H9 (cell line): Measurements from ENCODE around the gene ZHX3. TPM values are rescaled to one million over a fixed set of nuclear protein-coding genes. Genes with fewer than 3 reads are reported as not detected.

ENCODE experiments used
- DNase-seq: peaks from one replicate; pipeline ENCODE4 v3.0.0-alpha.2; 2017
- H2AFZ ChIP-seq: one replicate; pipeline ENCODE4 v1.6.1; 2013; ENCODE audit warnings: mild to moderate bottlenecking, low read length, control low read depth, moderate library complexity
- H2AK5ac ChIP-seq: 2 replicates; pipeline ENCODE4 v1.6.1; 2013; ENCODE audit warnings: low read length, control low read depth, mixed read lengths; ENCODE audit not compliant: insufficient read length
- H2BK120ac ChIP-seq: one replicate; pipeline ENCODE4 v1.6.1; 2013; ENCODE audit warnings: low read depth, mild to moderate bottlenecking, low read length, control low read depth, inconsistent platforms; ENCODE audit not compliant: poor library complexity, severe bottlenecking
- H2BK12ac ChIP-seq: 2 replicates; pipeline ENCODE4 v1.6.1; 2013; ENCODE audit warnings: low read length, control low read depth, mixed read lengths, low read depth; ENCODE audit not compliant: insufficient read length
- H2BK15ac ChIP-seq: 2 replicates; pipeline ENCODE4 v1.6.1; 2013; ENCODE audit warnings: low read depth, low read length, control low read depth
- H2BK20ac ChIP-seq: one replicate; pipeline ENCODE4 v1.6.1; 2013; ENCODE audit warnings: low read depth, mild to moderate bottlenecking, low read length, control low read depth, inconsistent platforms; ENCODE audit not compliant: poor library complexity, severe bottlenecking
- H2BK5ac ChIP-seq: 2 replicates; pipeline ENCODE4 v1.6.1; 2013; ENCODE audit warnings: low read length, control low read depth, mixed read lengths; ENCODE audit not compliant: insufficient read length
- H3K14ac ChIP-seq: 2 replicates; pipeline ENCODE4 v1.6.1; 2013; ENCODE audit warnings: low read length, control low read depth; ENCODE audit not compliant: insufficient read depth
- H3K18ac ChIP-seq: 2 replicates; pipeline ENCODE4 v1.6.1; 2013; ENCODE audit warnings: low read depth, mild to moderate bottlenecking, mixed read lengths, low read length, control low read depth; ENCODE audit not compliant: insufficient read length
- H3K23ac ChIP-seq: 2 replicates; pipeline ENCODE4 v1.6.1; 2013; ENCODE audit warnings: low read length, control low read depth, mixed read lengths, low read depth; ENCODE audit not compliant: insufficient read length
- H3K23me2 ChIP-seq: 2 replicates; pipeline ENCODE4 v1.6.1; 2013; ENCODE audit warnings: low read depth, mild to moderate bottlenecking, mixed read lengths, low read length, control low read depth; ENCODE audit not compliant: insufficient read length, poor library complexity, severe bottlenecking
- H3K27ac ChIP-seq: 2 replicates; pipeline ENCODE4 v1.5.1; 2013; ENCODE audit warnings: low read length, control low read depth, mixed read lengths, low read depth; ENCODE audit not compliant: insufficient read length
- H3K27me3 ChIP-seq: 2 replicates; pipeline ENCODE4 v1.6.1; 2013; ENCODE audit warnings: low read length, control low read depth, inconsistent platforms; ENCODE audit not compliant: insufficient read depth
- H3K4ac ChIP-seq: 2 replicates; pipeline ENCODE4 v1.6.1; 2013; ENCODE audit warnings: low read depth, mild to moderate bottlenecking, control low read depth, inconsistent platforms, low read length, moderate library complexity
- H3K4me1 ChIP-seq: 2 replicates; pipeline ENCODE4 v1.6.1; 2013; ENCODE audit warnings: low read length, control low read depth, inconsistent platforms; ENCODE audit not compliant: insufficient read depth
- H3K4me2 ChIP-seq: 2 replicates; pipeline ENCODE4 v1.6.1; 2013; ENCODE audit warnings: low read length, control low read depth, mixed read lengths; ENCODE audit not compliant: insufficient read length, insufficient read depth
- H3K56ac ChIP-seq: 2 replicates; pipeline ENCODE4 v1.6.1; 2013; ENCODE audit warnings: low read depth, mild to moderate bottlenecking, mixed read lengths, low read length, control low read depth; ENCODE audit not compliant: insufficient read length
- H3K79me1 ChIP-seq: 2 replicates; pipeline ENCODE4 v1.6.1; 2013; ENCODE audit warnings: low read depth, mild to moderate bottlenecking, moderate library complexity, low read length, control low read depth, inconsistent platforms; ENCODE audit not compliant: insufficient read depth, poor library complexity, severe bottlenecking
- H3K79me2 ChIP-seq: 2 replicates; pipeline ENCODE4 v1.6.1; 2013; ENCODE audit warnings: low read length, control low read depth, inconsistent platforms; ENCODE audit not compliant: insufficient read depth
- H3K9ac ChIP-seq: 2 replicates; pipeline ENCODE4 v1.6.1; 2013; ENCODE audit warnings: low read length, control low read depth, mixed read lengths; ENCODE audit not compliant: insufficient read length; ENCODE audit errors: extremely low read depth
- H3K9me3 ChIP-seq: one replicate; pipeline ENCODE4 v1.6.1; 2013; ENCODE audit warnings: low read depth, low read length, inconsistent platforms; ENCODE audit not compliant: control insufficient read depth
- H3T11ph ChIP-seq: one replicate; pipeline ENCODE4 v1.6.1; 2013; ENCODE audit warnings: mild to moderate bottlenecking, low read length, control low read depth, inconsistent platforms
- H4K20me1 ChIP-seq: one replicate; pipeline ENCODE4 v1.6.1; 2013; ENCODE audit not compliant: control insufficient read depth, insufficient read length, insufficient read depth
- H4K5ac ChIP-seq: 2 replicates; pipeline ENCODE4 v1.6.1; 2013; ENCODE audit warnings: low read depth, mild to moderate bottlenecking, mixed read lengths, low read length, control low read depth; ENCODE audit not compliant: insufficient read length
- H4K8ac ChIP-seq: replicated peaks from 2 replicates; pipeline ENCODE4 v1.6.1; 2013; ENCODE audit warnings: low read length, control low read depth, mixed read lengths, low read depth; ENCODE audit not compliant: insufficient read length
- H4K91ac ChIP-seq: 2 replicates; pipeline ENCODE4 v1.6.1; 2013; ENCODE audit warnings: low read depth, mild to moderate bottlenecking, moderate library complexity, mixed read lengths, low read length, control low read depth; ENCODE audit not compliant: insufficient read length
- H3K27ac Mint-ChIP-seq, 3 experiments: 2 replicates in 2 of 3; 3 replicates in 1 of 3; pipeline ENCODE4 v1.8.0; 2020 to 2021; ENCODE audit warnings: mixed read lengths in 3 of 3, mild to moderate bottlenecking in 1 of 3, moderate library complexity in 1 of 3
- H3K27me3 Mint-ChIP-seq: 2 replicates; pipeline ENCODE4 v1.8.0; 2021; ENCODE audit warnings: low read depth, mild to moderate bottlenecking, moderate library complexity, mixed read lengths
- H3K36me3 Mint-ChIP-seq, 3 experiments: 2 replicates in 2 of 3; 3 replicates in 1 of 3; pipeline ENCODE4 v1.8.0; 2020 to 2021; ENCODE audit warnings: low read depth in 3 of 3, mixed read lengths in 3 of 3; ENCODE audit not compliant: insufficient read depth in 1 of 3
- H3K4me1 Mint-ChIP-seq, 2 experiments: 2 replicates each; pipeline ENCODE4 v1.8.0; 2020; ENCODE audit warnings: mixed read lengths in 2 of 2
- H3K4me3 Mint-ChIP-seq, 2 experiments: 2 replicates in 1 of 2; 3 replicates in 1 of 2; pipeline ENCODE4 v1.8.0; 2020 to 2021; ENCODE audit warnings: mild to moderate bottlenecking in 2 of 2, mixed read lengths in 2 of 2, moderate library complexity in 1 of 2
- H3K9me3 Mint-ChIP-seq, 2 experiments: 2 replicates in 1 of 2; 3 replicates in 1 of 2; pipeline ENCODE4 v1.8.0; 2020; ENCODE audit warnings: mild to moderate bottlenecking in 2 of 2, mixed read lengths in 2 of 2, moderate library complexity in 1 of 2
- CTCF ChIP-seq: fragments of 200-600 bp; sonication (generic); conservative IDR thresholded peaks from 3 replicates; pipeline ENCODE4 v1.8.0; 2021; ENCODE audit warnings: antibody characterized with exemption, mild to moderate bottlenecking
- WGBS: extraction: QIAGEN DNeasy Blood & Tissue Kit; methylation state at CpG from one replicate; pipeline ENCODE4 v1.1.7; 2013; ENCODE audit warnings: missing lambda C conversion rate, low lambda C conversion rate, mixed read lengths; ENCODE audit not compliant: insufficient read length; ENCODE audit errors: extremely low coverage; 5-methylcytosine and 5-hydroxymethylcytosine counted together
- total RNA-seq: library from RNA; stranded (reverse); gene quantifications from 2 replicates; pipeline ENCODE4 v1.2.1, GENCODE V29; 2021

ZHX3 gene
- total RNA-seq, 1 experiment from 2014 or later, result 4.4 TPM

- no peak overlapping the region for H2BK20ac ChIP-seq
- no peak overlapping the region for H3K56ac ChIP-seq
- H4K20me1 ChIP-seq, result no peaks in the 10 kb centered on the region
- H4K8ac ChIP-seq, result no peak overlapping the region
- H3K4me3 Mint-ChIP-seq, result no peak overlapping the region
- no peak overlapping the region for H2BK5ac ChIP-seq
- no peak overlapping the region for H2AK5ac ChIP-seq
- H4K5ac ChIP-seq, result no peak overlapping the region
- H3K4me1 Mint-ChIP-seq, result peaks cover 13% of the 10 kb centered on the region in 2 experiments
- no peak overlapping the region for H2BK15ac ChIP-seq
- DNase-seq, result no peak
- H2AFZ ChIP-seq, result no peak overlapping the region
- no peak overlapping the region for H3K4ac ChIP-seq
- no peaks in the 10 kb centered on the region for H3K4me1 ChIP-seq
- no peak overlapping the region for H3K27ac ChIP-seq
- H2BK120ac ChIP-seq, result no peak overlapping the region
- H2BK12ac ChIP-seq, result no peak overlapping the region
- no peaks in the 10 kb centered on the region for H3K79me1 ChIP-seq
- no peak overlapping the region for H3K23ac ChIP-seq
- no peak overlapping the region for H3K18ac ChIP-seq
- H3K27me3 Mint-ChIP-seq, result peaks cover 2% of the 10 kb centered on the region
- H3K27me3 ChIP-seq, result no peaks in the 10 kb centered on the region
- H3K36me3 Mint-ChIP-seq, result peaks cover 4 to 6% (median 4%) of the 10 kb centered on the region in 3 experiments; a peak in 6 of 7 replicates
- H4K91ac ChIP-seq, result no peak overlapping the region
- no peak overlapping the region for H3K4me2 ChIP-seq
- H3T11ph ChIP-seq, result no peak overlapping the region
- H3K14ac ChIP-seq, result no peak overlapping the region
- no peaks in the 10 kb centered on the region for H3K9me3 ChIP-seq
- peaks cover 4 to 7% of the 10 kb centered on the region in 2 experiments for H3K9me3 Mint-ChIP-seq
- no peak overlapping the region for H3K27ac Mint-ChIP-seq
- H3K79me2 ChIP-seq, result no peaks in the 10 kb centered on the region
- TF ChIP-seq CTCF, result no peak
- no peak overlapping the region for H3K9ac ChIP-seq
- no CpG with 5 or more reads among the region's 8 CpGs for WGBS
- H3K23me2 ChIP-seq, result no peaks in the 10 kb centered on the region
Observed at GRCh38 chr20:41204304-41205265, 112.9 kb downstream of the ZHX3 start.
